Hepatocyte (in vitro differentiated cells): ENCODE data around the gene AOC3. TPM values are rescaled to one million over a fixed set of nuclear protein-coding genes. Genes with fewer than 3 reads are reported as not detected.

ENCODE experiments used
- DNase-seq: peaks from one replicate; pipeline ENCODE4 v3.0.0-alpha.2; 2016; ENCODE audit warnings: low spot score
- H2AFZ ChIP-seq: fragments of 200-600 bp; sonication (generic); 2 replicates; pipeline ENCODE4 v1.6.0; 2016; ENCODE audit warnings: antibody characterized with exemption, mild to moderate bottlenecking
- H3K27ac ChIP-seq: fragments of 200-600 bp; sonication (generic); 2 replicates; pipeline ENCODE4 v1.5.1; 2016; ENCODE audit warnings: mild to moderate bottlenecking
- H3K27me3 ChIP-seq: fragments of 200-600 bp; sonication (generic); 2 replicates; pipeline ENCODE4 v1.6.1; 2016
- H3K36me3 ChIP-seq: fragments of 200-600 bp; sonication (generic); replicated peaks from 2 replicates; pipeline ENCODE4 v1.5.1; 2016; ENCODE audit warnings: low read depth; ENCODE audit not compliant: insufficient read depth
- H3K4me1 ChIP-seq: fragments of 200-600 bp; sonication (generic); 2 replicates; pipeline ENCODE4 v1.5.1; 2016; ENCODE audit warnings: mild to moderate bottlenecking, moderate library complexity; ENCODE audit not compliant: insufficient read depth
- H3K4me2 ChIP-seq: fragments of 200-600 bp; sonication (generic); 2 replicates; pipeline ENCODE4 v1.6.0; 2016
- H3K4me3 ChIP-seq: fragments of 200-600 bp; sonication (generic); 2 replicates; pipeline ENCODE4 v1.5.1; 2016; ENCODE audit warnings: mild to moderate bottlenecking
- H3K79me2 ChIP-seq: fragments of 200-600 bp; sonication (generic); 2 replicates; pipeline ENCODE4 v1.6.0; 2017; ENCODE audit warnings: mild to moderate bottlenecking
- H3K9me2 ChIP-seq: fragments of 200-600 bp; sonication (generic); replicated peaks from 2 replicates; pipeline ENCODE4 v1.6.0; 2017; ENCODE audit warnings: mild to moderate bottlenecking; ENCODE audit not compliant: insufficient read depth
- H3K9me3 ChIP-seq: fragments of 200-600 bp; sonication (generic); 2 replicates; pipeline ENCODE4 v1.5.1; 2016; ENCODE audit warnings: low read depth, mild to moderate bottlenecking
- H4K20me1 ChIP-seq: fragments of 200-600 bp; sonication (generic); 2 replicates; pipeline ENCODE4 v1.6.0; 2016; ENCODE audit warnings: mild to moderate bottlenecking; ENCODE audit not compliant: insufficient read depth, poor library complexity, severe bottlenecking
- EZH2 ChIP-seq: fragments of 200-600 bp; sonication (generic); IDR thresholded peaks from 2 replicates; pipeline ENCODE4 v1.6.1; 2016; ENCODE audit warnings: antibody characterized with exemption, mild to moderate bottlenecking, borderline replicate concordance
- EZH2phosphoT487 ChIP-seq: fragments of 200-600 bp; sonication (generic); IDR thresholded peaks from one replicate; pipeline ENCODE4 v1.6.1; 2018; ENCODE audit warnings: antibody characterized with exemption, mild to moderate bottlenecking, low read depth, moderate library complexity; ENCODE audit not compliant: unreplicated experiment, severe bottlenecking
- WGBS: methylation state at CpG from one replicate; pipeline ENCODE4 v1.1.6; 2016; ENCODE audit warnings: low lambda C conversion rate; ENCODE audit errors: missing lambda C conversion rate; 5-methylcytosine and 5-hydroxymethylcytosine counted together
- polyA plus RNA-seq: library from polyadenylated mRNA; unstranded; fragments of >200 nt; fragmentation: Nextera tagmentation; extraction: Ambion mirVana; gene quantifications from 2 replicates; pipeline ENCODE4 v1.2.1, GENCODE V29; 2016
- total RNA-seq: library from RNA; depleted of rRNA; stranded (reverse); fragments of >200 nt; gene quantifications from 2 replicates; pipeline ENCODE4 v1.2.3, GENCODE V29; 2014
- TF ChIP-seq, protein P1 (sequence below): fragments of 200-600 bp; sonication (generic); IDR thresholded peaks from 2 replicates; pipeline ENCODE4 v1.5.1; 2016; ENCODE audit warnings: antibody characterized with exemption, mild to moderate bottlenecking; ENCODE audit not compliant: poor library complexity

AOC3 gene
- total and polyA plus RNA-seq, 2 experiments from 2014 or later = 1.9 to 2.5 TPM

GRCh38 chr17:42852351-42852750 lies 1.4 kb downstream of the AOC3 start:
- Histone ChIP-seq H3K9me2 (no peaks in the 10 kb centered on the region), H3K9me3 (no peaks in the 10 kb centered on the region), H3K4me2 (no peak overlapping the region), H2AFZ (no peak overlapping the region), H3K4me3 (no peak overlapping the region), H3K4me1 (no peaks in the 10 kb centered on the region), H3K79me2 (no peaks in the 10 kb centered on the region), H3K27me3 (peaks cover 6% of the 10 kb centered on the region), H4K20me1 (no peaks in the 10 kb centered on the region), H3K36me3 (no peaks in the 10 kb centered on the region), H3K27ac (no peak overlapping the region)
- 95% methylated on average over 15 of the region's 15 CpGs for WGBS
- TF ChIP-seq EZH2phosphoT487 = no peak
- TF ChIP-seq, protein P1, sequence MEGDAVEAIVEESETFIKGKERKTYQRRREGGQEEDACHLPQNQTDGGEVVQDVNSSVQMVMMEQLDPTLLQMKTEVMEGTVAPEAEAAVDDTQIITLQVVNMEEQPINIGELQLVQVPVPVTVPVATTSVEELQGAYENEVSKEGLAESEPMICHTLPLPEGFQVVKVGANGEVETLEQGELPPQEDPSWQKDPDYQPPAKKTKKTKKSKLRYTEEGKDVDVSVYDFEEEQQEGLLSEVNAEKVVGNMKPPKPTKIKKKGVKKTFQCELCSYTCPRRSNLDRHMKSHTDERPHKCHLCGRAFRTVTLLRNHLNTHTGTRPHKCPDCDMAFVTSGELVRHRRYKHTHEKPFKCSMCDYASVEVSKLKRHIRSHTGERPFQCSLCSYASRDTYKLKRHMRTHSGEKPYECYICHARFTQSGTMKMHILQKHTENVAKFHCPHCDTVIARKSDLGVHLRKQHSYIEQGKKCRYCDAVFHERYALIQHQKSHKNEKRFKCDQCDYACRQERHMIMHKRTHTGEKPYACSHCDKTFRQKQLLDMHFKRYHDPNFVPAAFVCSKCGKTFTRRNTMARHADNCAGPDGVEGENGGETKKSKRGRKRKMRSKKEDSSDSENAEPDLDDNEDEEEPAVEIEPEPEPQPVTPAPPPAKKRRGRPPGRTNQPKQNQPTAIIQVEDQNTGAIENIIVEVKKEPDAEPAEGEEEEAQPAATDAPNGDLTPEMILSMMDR = no peak
- no peak for TF ChIP-seq EZH2
- no peak for DNase-seq

GRCh38 chr17:42853004-42853403 lies 2.0 kb downstream of the AOC3 start:
- H3K36me3 ChIP-seq = no peaks in the 10 kb centered on the region
- H3K9me3 ChIP-seq = no peaks in the 10 kb centered on the region
- no peak for DNase-seq
- no peak for TF ChIP-seq EZH2phosphoT487
- TF ChIP-seq, protein P1 = no peak
- 77% methylated on average over 4 of the region's 4 CpGs for WGBS
- no peaks in the 10 kb centered on the region for H3K9me2 ChIP-seq
- no peaks in the 10 kb centered on the region for H3K79me2 ChIP-seq
- no peak overlapping the region for H3K4me3 ChIP-seq
- H3K27ac ChIP-seq = no peak overlapping the region
- H4K20me1 ChIP-seq = no peaks in the 10 kb centered on the region
- no peak overlapping the region for H3K4me2 ChIP-seq
- H3K27me3 ChIP-seq = peaks cover 6% of the 10 kb centered on the region
- H2AFZ ChIP-seq = no peak overlapping the region
- no peaks in the 10 kb centered on the region for H3K4me1 ChIP-seq

- Histone ChIP-seq H3K36me3 (no peaks in the 10 kb centered on the region), H3K27me3 (peaks cover 6% of the 10 kb centered on the region), H3K9me2 (no peaks in the 10 kb centered on the region), H2AFZ (no peak overlapping the region), H3K9me3 (no peaks in the 10 kb centered on the region), H3K79me2 (no peaks in the 10 kb centered on the region), H4K20me1 (no peaks in the 10 kb centered on the region), H3K27ac (no peak overlapping the region), H3K4me1 (no peaks in the 10 kb centered on the region), H3K4me2 (no peak overlapping the region), H3K4me3 (no peak overlapping the region)
- DNase-seq = no peak
- TF ChIP-seq EZH2 (no peak), EZH2phosphoT487 (no peak)
- TF ChIP-seq, protein P1 = no peak
- WGBS = 93% methylated on average over 5 of the region's 5 CpGs
Observed at GRCh38 chr17:42853597-42853967, 2.6 kb downstream of the AOC3 start.
